Muscle layer of duodenum (tissue), 2 donors: ENCODE results near the gene RNF115.

ENCODE experiments used
- H3K27ac ChIP-seq: one replicate; pipeline ENCODE4 v1.7.0; 2013; ENCODE audit warnings: mild to moderate bottlenecking, low read length
- H3K27me3 ChIP-seq: one replicate; pipeline ENCODE4 v1.7.0; 2013; ENCODE audit warnings: low read depth, mild to moderate bottlenecking, control low read depth, low read length
- H3K36me3 ChIP-seq, 2 donors: one replicate each; pipeline ENCODE4 v1.7.0; 2013; ENCODE audit warnings: low read length in 2 of 2, control low read depth in 1 of 2, mild to moderate bottlenecking in 1 of 2; ENCODE audit not compliant: insufficient read depth in 2 of 2, control insufficient read depth in 1 of 2
- H3K4me1 ChIP-seq, 2 donors: one replicate each; pipeline ENCODE4 v1.7.0; 2013; ENCODE audit warnings: low read length in 2 of 2, mild to moderate bottlenecking in 2 of 2, control low read depth in 1 of 2, moderate library complexity in 1 of 2; ENCODE audit not compliant: insufficient read depth in 2 of 2, control insufficient read depth in 1 of 2
- H3K4me3 ChIP-seq, 2 donors: one replicate each; pipeline ENCODE4 v1.7.0; 2013; ENCODE audit warnings: low read length in 2 of 2, low read depth in 1 of 2, mild to moderate bottlenecking in 1 of 2
- H3K9me3 ChIP-seq, 2 donors: one replicate each; pipeline ENCODE4 v1.7.0; 2013; ENCODE audit warnings: low read length in 2 of 2, control low read depth in 1 of 2, mild to moderate bottlenecking in 1 of 2; ENCODE audit not compliant: control insufficient read depth in 1 of 2
- donor health status: healthy.

Gene RNF115

DNA sequence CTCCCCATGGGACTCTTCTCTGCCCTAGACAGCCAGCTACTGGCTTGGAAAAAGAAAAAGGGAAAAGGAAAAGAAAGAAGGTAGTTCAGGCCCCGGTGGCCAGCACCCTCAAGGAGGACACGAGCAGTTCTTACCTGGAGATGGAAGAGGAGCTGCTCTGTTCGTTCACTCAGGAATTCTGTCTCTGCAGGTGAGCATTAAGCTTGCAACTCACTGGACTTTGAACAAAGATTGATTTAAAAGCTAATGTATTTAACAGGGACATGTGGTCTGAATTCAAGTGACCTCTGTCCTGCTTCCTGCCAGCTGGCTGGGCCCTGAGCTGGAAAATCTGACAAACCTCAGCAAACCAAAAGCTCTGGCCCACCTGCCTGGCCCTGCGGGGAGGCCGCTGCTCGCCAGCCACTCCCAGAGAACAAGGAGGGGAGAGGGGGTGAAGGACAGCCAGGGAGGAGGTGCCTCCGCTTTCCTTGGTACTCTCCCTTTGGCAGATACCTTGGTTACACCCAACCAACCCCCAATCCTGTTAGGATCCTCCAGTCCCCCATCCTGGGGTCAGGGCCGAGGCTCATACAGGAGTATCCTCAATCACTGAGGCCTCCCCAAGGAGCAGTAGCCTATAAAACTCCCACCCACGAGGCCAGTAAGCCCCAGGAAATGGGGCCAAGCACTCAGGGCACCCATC lies 116.6 kb downstream of the RNF115 start, which contains the start of gene PDZK1:
PDZK1 (minus strand) TSS at position 186 of the 685 bp plus-strand sequence. CDS start 19,347 bp downstream, outside the sequence.
- Histone ChIP-seq H3K4me1 (peaks cover 0 to 6% of the 10 kb centered on the region in 2 donors), H3K36me3 (no peaks in the 10 kb centered on the region), H3K4me3 (no peak within 1 kb of the TSS), H3K27me3 (no peaks in the 10 kb centered on the region), H3K27ac (no peak within 1 kb of the TSS), H3K9me3 (no peaks in the 10 kb centered on the region)

DNA sequence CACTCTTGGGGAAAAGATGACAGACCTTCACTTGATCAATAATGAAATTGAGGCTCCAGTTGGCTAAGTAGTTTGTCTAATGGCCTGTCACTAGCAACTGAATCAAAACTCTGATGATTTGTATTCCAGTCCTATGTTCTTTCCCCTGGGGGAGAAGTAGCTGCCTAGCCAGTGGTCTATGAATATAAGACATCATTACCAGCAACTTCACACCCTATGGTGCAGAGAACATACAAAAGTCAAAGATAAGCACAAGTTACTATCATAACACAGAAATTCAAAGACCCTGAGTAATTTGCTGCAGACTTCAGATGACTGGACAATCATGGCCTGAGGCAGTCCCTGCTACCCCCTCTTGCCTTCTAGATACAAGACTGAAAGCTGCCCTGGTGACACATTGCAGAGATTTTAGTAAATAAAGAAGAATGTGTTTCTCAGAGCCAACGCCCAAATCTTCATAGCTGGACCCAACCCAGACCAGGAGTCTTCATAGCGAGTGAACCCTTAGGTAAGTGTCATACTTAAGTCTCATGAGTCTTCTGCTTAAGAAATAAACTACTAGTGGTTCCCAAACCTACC lies 117.7 kb downstream of the RNF115 start:
- Histone ChIP-seq H3K27me3 (no peaks in the 10 kb centered on the region), H3K9me3 (no peaks in the 10 kb centered on the region), H3K4me1 (peaks cover 0 to 4% of the 10 kb centered on the region in 2 donors), H3K27ac (no peak overlapping the region), H3K36me3 (no peaks in the 10 kb centered on the region), H3K4me3 (no peak overlapping the region)

DNA sequence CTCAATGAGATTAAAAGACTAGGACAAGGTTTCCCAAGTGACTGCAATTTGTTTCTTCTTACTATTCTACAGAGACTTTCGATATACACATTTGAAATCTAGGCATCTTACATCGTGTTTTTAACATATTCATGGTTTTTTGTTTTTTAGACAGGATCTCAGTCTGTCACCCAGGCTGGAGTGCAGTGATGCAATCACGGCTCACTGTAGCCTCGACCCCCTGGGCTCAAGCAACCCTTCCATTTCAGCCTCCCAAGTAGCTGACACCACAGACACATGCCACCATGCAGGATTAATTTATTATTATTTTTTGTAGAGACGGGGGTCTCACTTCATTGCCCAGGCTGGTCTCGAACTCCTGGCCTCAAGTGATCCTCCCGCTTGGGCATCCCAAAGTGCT lies 118.3 kb downstream of the RNF115 start:
- H3K4me3 ChIP-seq, result no peak overlapping the region
- no peaks in the 10 kb centered on the region for H3K9me3 ChIP-seq
- no peaks in the 10 kb centered on the region for H3K36me3 ChIP-seq
- no peak overlapping the region for H3K27ac ChIP-seq
- H3K4me1 ChIP-seq, result no peaks in the 10 kb centered on the region
- H3K27me3 ChIP-seq, result no peaks in the 10 kb centered on the region

DNA sequence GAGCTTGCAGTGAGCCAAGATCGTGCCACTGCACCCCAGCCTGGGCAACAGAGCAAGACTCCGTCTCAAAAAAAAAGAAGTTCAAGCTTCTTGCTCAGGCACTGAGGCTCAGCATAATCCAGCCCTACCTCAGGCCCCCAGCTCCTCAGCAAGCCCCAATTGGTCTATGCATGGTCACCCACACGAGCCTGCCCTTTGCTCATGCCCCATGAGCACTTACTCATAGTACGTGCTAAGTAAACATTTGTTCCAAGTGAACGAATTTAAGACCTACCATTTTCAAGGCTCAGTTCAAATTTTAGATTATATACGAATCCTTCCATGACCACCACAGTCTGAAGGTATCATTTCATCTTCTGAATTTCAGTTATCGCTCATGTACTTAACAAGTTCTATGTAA lies 121.1 kb downstream of the RNF115 start:
- H3K4me3 ChIP-seq, result no peak overlapping the region
- no peaks in the 10 kb centered on the region for H3K9me3 ChIP-seq
- no peaks in the 10 kb centered on the region for H3K36me3 ChIP-seq
- no peaks in the 10 kb centered on the region for H3K4me1 ChIP-seq
- H3K27ac ChIP-seq, result no peak overlapping the region
- H3K27me3 ChIP-seq, result no peaks in the 10 kb centered on the region

DNA sequence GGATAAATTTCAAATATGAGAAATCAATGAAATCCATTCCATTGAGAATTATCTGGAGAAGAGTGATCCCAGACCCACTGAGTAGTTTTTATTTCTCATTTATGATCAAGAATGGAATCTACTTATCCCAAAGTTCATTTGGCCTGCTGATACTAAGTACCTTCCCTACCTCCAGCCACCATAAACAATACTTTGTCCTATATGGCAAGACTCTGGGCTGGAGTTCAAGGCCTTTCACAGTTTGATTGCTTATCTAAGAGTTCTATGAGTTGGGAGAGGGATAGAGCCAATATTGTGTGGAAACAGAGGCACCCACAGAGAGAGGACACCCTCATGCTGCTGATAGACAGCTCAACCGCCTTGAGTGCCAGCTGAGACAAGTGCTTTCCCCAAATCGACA lies 121.8 kb downstream of the RNF115 start:
- Histone ChIP-seq H3K4me3 (no peak overlapping the region), H3K27me3 (no peaks in the 10 kb centered on the region), H3K9me3 (no peaks in the 10 kb centered on the region), H3K27ac (no peak overlapping the region), H3K36me3 (no peaks in the 10 kb centered on the region), H3K4me1 (no peaks in the 10 kb centered on the region)

DNA sequence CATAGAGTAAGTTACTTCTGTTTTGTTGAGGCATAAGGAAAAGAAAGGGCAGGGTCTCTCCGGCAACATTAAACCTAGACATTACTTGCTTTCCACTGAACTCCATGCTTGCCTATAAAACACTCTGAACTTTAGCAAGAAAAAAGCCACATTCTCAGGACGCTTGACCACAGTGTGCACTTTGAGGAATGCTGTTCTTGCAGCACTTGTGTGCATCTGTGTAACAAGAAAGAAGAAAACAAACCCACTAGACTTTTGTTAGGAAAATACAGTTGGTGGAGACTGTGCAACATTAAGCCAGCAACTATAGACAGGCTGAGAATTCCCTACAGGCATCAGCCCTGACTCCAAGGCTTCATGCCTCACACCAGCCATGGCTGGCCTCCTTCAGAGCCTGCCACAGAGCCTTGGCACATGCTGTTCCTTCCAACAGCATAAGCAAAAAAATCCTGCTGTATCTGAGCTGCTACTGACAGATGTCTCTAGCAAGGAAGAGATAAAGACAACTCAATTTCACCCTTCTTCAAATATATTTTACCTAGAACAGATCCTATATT lies 122.5 kb downstream of the RNF115 start:
- Histone ChIP-seq H3K36me3 (no peaks in the 10 kb centered on the region), H3K9me3 (no peaks in the 10 kb centered on the region), H3K27ac (no peak overlapping the region), H3K27me3 (no peaks in the 10 kb centered on the region), H3K4me1 (no peaks in the 10 kb centered on the region), H3K4me3 (no peak overlapping the region)

DNA sequence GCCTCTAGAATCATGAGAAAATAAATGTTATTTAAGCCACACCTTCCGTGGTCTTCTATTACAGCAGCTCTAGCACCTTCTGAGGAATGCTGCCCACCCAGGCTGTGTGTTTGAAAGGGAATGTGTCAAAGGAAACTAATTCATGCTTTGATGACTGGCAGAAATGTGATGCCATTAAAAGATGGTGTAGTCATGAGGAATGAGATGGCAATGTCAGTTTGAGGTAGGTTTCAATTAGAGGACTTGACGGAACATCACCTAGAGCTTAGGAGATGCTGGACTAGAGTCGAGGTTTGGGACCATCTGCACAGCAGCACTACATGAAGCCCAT lies 127.3 kb downstream of the RNF115 start:
- Histone ChIP-seq H3K27ac (no peak overlapping the region), H3K36me3 (no peaks in the 10 kb centered on the region), H3K9me3 (no peaks in the 10 kb centered on the region), H3K4me1 (no peaks in the 10 kb centered on the region), H3K4me3 (no peak overlapping the region), H3K27me3 (no peaks in the 10 kb centered on the region)

DNA sequence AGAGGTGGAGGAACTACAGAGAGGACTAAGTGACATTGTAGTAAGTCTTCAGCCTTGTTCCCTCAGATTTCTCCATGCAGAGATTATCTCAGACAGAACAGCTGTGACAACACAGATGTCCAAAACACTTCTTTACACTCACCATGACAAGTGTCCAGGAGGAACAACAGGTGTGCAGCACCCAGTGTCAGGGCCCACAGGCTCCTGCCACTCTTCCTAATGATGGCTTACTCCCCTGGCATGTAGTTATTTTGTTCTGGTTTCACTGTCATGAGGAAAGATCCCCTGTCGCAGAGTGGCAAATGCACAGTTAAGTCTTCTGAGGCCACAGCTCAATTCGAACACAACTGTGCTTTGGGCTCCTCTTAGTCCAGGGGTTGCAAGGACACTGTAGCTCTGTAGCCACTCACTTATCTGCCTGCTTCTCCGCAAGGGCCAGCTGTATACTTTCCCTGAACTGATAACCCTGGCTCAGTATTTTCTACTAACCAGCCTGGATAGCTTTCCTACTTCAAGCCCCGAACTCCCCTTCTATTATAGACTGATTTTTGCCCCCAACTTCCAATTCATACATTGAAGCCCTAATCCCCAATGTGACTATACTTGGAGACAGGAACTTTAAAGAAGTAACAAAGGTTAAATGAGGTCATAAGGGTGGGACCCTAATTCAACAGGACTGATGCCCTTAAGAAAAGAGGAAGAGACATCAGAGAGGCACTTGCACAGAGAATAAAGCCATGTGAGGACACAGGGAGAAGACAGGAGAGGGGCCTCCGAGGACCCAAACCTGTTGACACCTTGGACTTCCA lies 127.9 kb downstream of the RNF115 start:
- H3K27me3 ChIP-seq, result no peaks in the 10 kb centered on the region
- H3K27ac ChIP-seq, result no peak overlapping the region
- no peaks in the 10 kb centered on the region for H3K36me3 ChIP-seq
- H3K4me3 ChIP-seq, result no peak overlapping the region
- H3K9me3 ChIP-seq, result no peaks in the 10 kb centered on the region
- peaks cover 0 to under 1% of the 10 kb centered on the region in 2 donors for H3K4me1 ChIP-seq

DNA sequence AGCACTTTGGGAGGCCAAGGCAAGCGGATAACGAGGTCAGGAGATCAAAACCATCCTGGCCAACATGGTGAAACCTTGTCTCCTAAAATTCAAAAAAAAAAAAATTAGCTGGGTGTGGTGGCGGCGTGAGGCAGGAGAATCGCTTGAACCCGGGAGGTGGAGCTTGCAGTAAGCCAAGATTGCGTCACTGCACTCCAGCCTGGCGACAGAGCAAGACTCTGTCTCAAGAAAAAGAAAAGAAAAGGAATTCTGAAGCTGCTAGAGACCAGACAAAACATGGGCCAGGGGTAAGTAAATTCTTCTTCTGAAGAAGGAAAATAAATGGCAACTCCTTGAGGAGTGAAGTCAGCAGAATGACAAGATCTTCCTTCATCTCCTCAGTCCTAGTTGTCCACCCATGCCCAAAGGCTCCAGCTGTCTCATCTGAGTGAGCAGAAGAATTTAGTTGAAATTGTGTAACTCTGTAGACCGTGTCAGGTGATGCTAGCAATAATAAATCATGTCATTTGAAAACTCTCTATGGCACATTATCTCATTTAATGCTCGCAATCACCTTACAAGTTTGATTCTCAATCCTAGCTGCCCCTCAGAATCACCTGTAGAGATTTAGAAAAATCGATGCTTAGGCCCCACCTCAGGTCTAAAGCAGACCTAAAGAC lies 131.0 kb downstream of the RNF115 start:
- Histone ChIP-seq H3K4me3 (no peak overlapping the region), H3K27me3 (no peaks in the 10 kb centered on the region), H3K9me3 (no peaks in the 10 kb centered on the region), H3K4me1 (peaks cover 0 to 6% of the 10 kb centered on the region in 2 donors), H3K36me3 (no peaks in the 10 kb centered on the region), H3K27ac (no peak overlapping the region)

DNA sequence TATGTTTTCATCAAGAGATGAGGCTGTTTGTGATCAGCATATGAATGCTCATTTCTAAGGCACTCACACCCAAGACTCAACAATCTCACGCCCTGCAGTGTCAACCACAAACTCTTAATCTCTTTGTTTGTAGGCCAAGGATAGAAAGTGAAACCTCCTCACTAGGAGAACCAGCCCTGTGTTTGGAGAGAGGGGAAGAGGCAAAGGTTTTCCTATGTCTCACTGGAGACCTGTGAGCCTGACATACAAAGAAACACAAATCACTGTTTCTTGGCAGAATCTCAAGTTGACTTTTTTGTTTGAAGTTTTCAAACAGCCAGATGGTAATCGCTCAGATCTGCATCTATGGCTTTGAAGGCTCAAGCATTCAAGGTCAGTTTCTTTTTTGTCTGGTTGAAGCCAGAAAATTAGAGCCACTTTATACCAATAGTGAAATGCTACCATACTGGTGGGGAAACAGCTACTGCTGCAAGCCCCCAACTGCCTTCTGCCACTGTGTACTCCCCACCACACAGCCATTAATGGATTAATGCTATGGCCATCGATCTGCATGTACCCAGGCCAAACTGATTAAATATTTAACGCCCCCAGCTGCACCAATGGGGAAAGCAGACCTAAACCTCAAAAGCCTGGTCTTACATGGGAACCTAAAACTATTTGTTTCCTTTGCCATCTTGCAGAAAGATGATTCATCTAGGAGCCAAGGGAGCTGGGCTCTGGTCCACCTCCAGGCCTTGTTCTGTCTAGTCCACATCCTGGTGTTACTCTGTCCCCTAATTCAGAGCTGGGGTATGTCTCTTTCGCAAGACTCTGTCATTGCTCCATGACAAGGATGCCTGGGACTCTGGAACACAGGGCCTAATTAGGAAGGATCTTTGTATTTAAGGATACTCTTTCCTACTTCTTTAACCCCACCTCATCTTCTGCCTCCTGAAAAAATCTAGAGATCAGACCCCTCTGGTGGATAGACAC lies 133.0 kb downstream of the RNF115 start:
- H3K9me3 ChIP-seq, result no peaks in the 10 kb centered on the region
- no peak overlapping the region for H3K27ac ChIP-seq
- H3K27me3 ChIP-seq, result no peaks in the 10 kb centered on the region
- H3K4me3 ChIP-seq, result no peak overlapping the region
- H3K36me3 ChIP-seq, result no peaks in the 10 kb centered on the region
- peaks cover 0 to 6% of the 10 kb centered on the region in 2 donors for H3K4me1 ChIP-seq
